Measurements from ENCODE around the gene PRR16. TPM values are rescaled to one million over a fixed set of nuclear protein-coding genes. Genes with fewer than 3 reads are reported as not detected.

Gene PRR16
- total and polyA plus RNA-seq, 2 of the 13 experiments (the other 11 are each of a cell fraction or from before 2014, with no cell fraction given): not detected

- Histone ChIP-seq H3K27ac (ENCODE audit: extremely low read length, insufficient read depth, low read length) (no peak overlapping the region), H2AFZ (ENCODE audit: low read length) (no peak overlapping the region), H3K79me2 (ENCODE audit: insufficient read depth, low read length) (no peaks in the 10 kb centered on the region), H4K20me1 (ENCODE audit: insufficient read depth, low read length) (no peaks in the 10 kb centered on the region), H3K4me3 (replicated peaks in 1 of 3; ENCODE audit: insufficient read depth in 1 of 3, low read depth in 2 of 3, low read length in 3 of 3) (no peak overlapping the region), H3K36me3 (replicated peaks in 1 of 2; ENCODE audit: control insufficient read depth in 1 of 2, insufficient read depth in 2 of 2, low read length in 2 of 2) (no peaks in the 10 kb centered on the region), H3K4me2 (ENCODE audit: low read depth, low read length) (no peak overlapping the region), H3K27me3 (ENCODE audit: control insufficient read depth in 1 of 2, insufficient read depth in 2 of 2, low read length in 2 of 2) (no peaks in the 10 kb centered on the region), H3K9me3 (ENCODE audit: low read length) (no peaks in the 10 kb centered on the region), H3K4me1 (ENCODE audit: insufficient read depth, low read length) (no peaks in the 10 kb centered on the region), H3K9ac (ENCODE audit: insufficient read depth, low read depth, low read length) (no peak overlapping the region)
- TF ChIP-seq SALL2 (CRISPR knock-in tag; IDR thresholded peaks at IDR 0.05) (no peak), RCOR2 (CRISPR knock-in tag; IDR thresholded peaks at IDR 0.05) (no peak), RAD51 (IDR thresholded peaks at IDR 0.05; ENCODE audit: borderline replicate concordance) (no peak)
- in situ Hi-C loops (cut with HindIII; ENCODE audit: extremely low pct_ligation_motif_present, low pct_unique_long_range_greater_than_20kb) (no loop called here), intact Hi-C loops (cut with micrococcal nuclease; ENCODE audit: unreplicated experiment) (no loop called here)
- no peak for ATAC-seq
- no TSS peak for BruUV-seq (replicated peaks)
- WGBS (ENCODE audit: low lambda C conversion rate): 0% methylated on average over 3 of the region's 3 CpGs
- ChIA-PET POLR2A (no interaction called here), CTCF (ENCODE audit: low intra/inter-chr PET ratio, low total read pairs) (no interaction called here)
- no peak for DNase-seq (ENCODE audit: low spot score)
- no peak for FAIRE-seq
These were observed 253.3 kb downstream of the PRR16 start for GRCh38 chr5:120717381-120717780.

DNA sequence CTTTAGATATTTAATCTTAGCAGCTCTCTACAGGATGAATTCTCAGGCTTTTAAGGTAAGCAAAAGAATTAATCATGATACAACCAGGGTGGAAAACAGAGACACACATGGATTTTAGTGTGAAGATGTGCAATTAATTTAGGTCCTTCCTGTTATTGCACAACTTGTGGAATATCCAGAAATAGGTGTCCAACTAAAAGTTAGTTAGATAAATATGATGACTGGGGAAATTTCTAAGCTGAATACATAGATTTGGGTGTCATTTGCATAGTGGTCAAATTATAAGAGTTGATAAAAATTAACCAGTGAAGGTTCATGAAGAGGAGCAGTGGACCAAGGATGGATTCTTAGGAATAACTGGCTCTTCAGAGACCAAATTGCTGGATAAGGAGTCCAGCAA is 266.1 kb downstream of the PRR16 start:
- Histone ChIP-seq H4K20me1 (ENCODE audit: insufficient read depth, low read length) (no peaks in the 10 kb centered on the region), H3K36me3 (replicated peaks in 1 of 2; ENCODE audit: control insufficient read depth in 1 of 2, insufficient read depth in 2 of 2, low read length in 2 of 2) (no peaks in the 10 kb centered on the region), H3K4me1 (ENCODE audit: insufficient read depth, low read length) (no peaks in the 10 kb centered on the region), H3K79me2 (ENCODE audit: insufficient read depth, low read length) (no peaks in the 10 kb centered on the region), H2AFZ (ENCODE audit: low read length) (no peak overlapping the region), H3K27me3 (ENCODE audit: control insufficient read depth in 1 of 2, insufficient read depth in 2 of 2, low read length in 2 of 2) (no peaks in the 10 kb centered on the region), H3K9ac (ENCODE audit: insufficient read depth, low read depth, low read length) (no peak overlapping the region), H3K9me3 (ENCODE audit: low read length) (no peaks in the 10 kb centered on the region), H3K4me2 (ENCODE audit: low read depth, low read length) (no peak overlapping the region), H3K27ac (ENCODE audit: extremely low read length, insufficient read depth, low read length) (no peak overlapping the region), H3K4me3 (replicated peaks in 1 of 3; ENCODE audit: insufficient read depth in 1 of 3, low read depth in 2 of 3, low read length in 3 of 3) (no peak overlapping the region)
- in situ Hi-C loops (cut with HindIII; ENCODE audit: extremely low pct_ligation_motif_present, low pct_unique_long_range_greater_than_20kb) (no loop called here), intact Hi-C loops (cut with micrococcal nuclease; ENCODE audit: unreplicated experiment) (no loop called here)
- DNase-seq (ENCODE audit: low spot score): no peak
- BruUV-seq (replicated peaks): no TSS peak
- CTCF ChIA-PET (ENCODE audit: low intra/inter-chr PET ratio, low total read pairs): no interaction called here
- ATAC-seq: no peak
- POLR2A ChIA-PET: no interaction called here
- no peak for FAIRE-seq
- no peak for TF ChIP-seq ZNF768 (CRISPR knock-in tag; IDR thresholded peaks at IDR 0.05)
- TF ChIP-seq MAFF (IDR thresholded peaks at IDR 0.05; ENCODE audit: low read depth, low read length): peak; percentile 54; the same call in 1 of the 2 replicates
- TF ChIP-seq CEBPB (IDR thresholded peaks at IDR 0.05; ENCODE audit: borderline replicate concordance, low read depth, low read length): peak; percentile 28; the same call in 1 of the 2 replicates
- TF ChIP-seq MAFK (conservative IDR thresholded peaks at IDR 0.05 in 1 of 2, IDR thresholded peaks at IDR 0.05 in 1 of 2; ENCODE audit: low read length in 2 of 2): peak; percentile 17 to 47; a peak in 2 of 4 replicates
